ENCODE measurements around the gene ITPK1.

The ITPK1 gene

GRCh38 chr14:92960706-92961566 is 154.8 kb downstream of the ITPK1 start:
- in situ Hi-C loops (cut with HindIII; ENCODE audit: low sequenced_read_pairs), result loop anchor here (5.0 kb wide), 2 partner anchors 81 to 151 kb away; no protein-coding TSS in a partner anchor

GRCh38 chr14:92959761-92960680 is 155.7 kb downstream of the ITPK1 start:
- in situ Hi-C loops (cut with HindIII; ENCODE audit: low sequenced_read_pairs), result loop anchor here (5.0 kb wide), 2 partner anchors 82 to 152 kb away; no protein-coding TSS in a partner anchor

DNA sequence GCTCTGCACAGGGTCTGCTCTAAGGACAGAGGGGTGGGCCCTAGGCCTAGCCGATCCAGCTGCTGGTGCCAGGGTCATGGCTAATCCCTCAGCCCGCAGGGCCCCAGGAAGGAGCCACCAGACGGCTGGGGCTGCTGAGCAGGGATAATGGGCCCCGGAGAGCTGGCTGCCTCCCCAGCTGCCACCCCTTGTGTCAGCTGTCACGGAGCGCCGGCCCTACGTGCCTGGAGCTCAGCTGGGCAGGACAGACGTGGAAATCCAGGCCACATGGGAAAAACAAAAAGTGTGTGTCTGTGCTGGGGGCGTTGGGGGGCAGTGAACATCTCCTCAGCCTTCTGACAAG is 156.6 kb downstream of the ITPK1 start:
- in situ Hi-C loops (cut with HindIII; ENCODE audit: low sequenced_read_pairs), result no loop called here

DNA sequence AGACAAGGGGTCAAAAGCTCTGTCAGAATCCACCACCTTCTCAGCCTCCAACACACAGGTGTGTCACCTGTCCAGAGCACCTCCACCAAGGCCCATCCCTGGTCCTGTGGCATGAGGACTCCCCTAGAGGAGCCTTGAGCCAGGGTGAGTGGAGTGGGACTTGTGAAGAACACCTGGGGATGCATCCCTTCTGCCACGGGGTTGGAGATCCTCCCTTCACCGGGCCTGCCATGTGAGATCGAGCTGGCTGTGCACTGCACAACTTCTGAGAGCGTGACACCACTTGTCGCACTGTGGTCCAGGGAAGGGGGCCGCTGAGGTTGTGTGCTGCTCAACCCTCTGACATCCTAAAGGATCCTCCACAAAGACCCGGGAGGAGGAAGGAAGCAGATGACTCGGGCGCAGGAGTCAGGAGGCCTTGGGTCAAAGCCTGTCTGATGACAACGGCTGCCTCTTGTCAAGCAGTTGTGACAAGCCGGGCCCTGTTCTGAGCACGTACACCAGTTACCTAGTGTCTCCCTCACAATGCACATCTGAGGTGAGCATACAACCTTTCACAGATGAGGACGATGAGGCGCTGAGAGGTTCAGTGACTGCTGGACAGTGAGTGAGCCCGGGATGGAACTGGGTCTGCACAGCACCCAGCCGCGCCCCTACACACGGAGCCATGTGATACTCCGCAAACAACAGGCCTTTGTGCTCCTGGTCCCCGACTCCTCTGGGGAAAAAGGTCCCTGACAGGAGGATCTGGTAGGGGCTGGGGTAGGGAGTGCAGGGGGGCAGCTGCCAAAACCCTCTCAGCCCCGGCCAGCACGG is 157.1 kb downstream of the ITPK1 start:
- in situ Hi-C loops (cut with HindIII; ENCODE audit: low sequenced_read_pairs), result no loop called here

DNA sequence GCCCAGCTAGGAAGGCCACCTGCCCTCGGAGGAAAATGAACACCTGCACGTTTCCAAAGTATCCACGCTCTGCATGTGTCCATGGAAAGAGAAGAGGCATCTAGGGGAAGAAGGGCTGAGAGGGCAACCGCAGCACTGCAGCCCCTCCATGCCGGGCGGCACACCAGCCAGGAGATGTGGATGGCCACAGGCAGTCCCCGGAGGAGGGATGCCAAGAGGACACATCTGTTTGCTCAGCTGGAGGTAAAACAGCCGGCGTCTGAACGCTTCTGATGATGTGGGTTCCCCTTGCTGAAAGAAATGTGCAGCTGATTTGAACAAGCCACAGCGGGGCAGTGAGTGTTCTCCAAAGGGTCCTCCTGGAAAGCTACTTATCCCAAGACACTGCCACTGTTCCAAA is 158.8 kb downstream of the ITPK1 start:
- in situ Hi-C loops (cut with HindIII; ENCODE audit: low sequenced_read_pairs), result no loop called here

- in situ Hi-C loops (cut with HindIII; ENCODE audit: low sequenced_read_pairs), result no loop called here
Measured at GRCh38 chr14:92955381-92955780, 160.3 kb downstream of the ITPK1 start.

DNA sequence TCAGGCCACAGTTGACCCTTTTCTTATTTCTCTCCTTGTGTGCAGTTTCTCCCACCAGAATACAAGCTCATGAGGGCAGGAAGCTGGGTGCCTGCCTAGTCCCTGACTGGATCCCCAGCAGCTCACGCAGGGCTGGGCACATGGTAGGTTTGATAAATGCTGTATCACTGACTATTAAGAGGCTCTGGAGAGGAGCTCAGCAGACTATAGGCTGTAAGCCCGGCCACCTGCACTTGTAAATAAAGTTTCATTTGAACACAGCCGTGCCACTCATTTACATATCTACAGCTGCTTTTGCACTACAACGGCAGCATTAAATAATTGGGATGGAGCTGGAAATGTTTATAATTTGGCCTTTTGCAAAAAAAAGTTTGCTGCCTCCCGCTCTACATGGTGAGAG is 160.8 kb downstream of the ITPK1 start:
- in situ Hi-C loops (cut with HindIII; ENCODE audit: low sequenced_read_pairs), result no loop called here

DNA sequence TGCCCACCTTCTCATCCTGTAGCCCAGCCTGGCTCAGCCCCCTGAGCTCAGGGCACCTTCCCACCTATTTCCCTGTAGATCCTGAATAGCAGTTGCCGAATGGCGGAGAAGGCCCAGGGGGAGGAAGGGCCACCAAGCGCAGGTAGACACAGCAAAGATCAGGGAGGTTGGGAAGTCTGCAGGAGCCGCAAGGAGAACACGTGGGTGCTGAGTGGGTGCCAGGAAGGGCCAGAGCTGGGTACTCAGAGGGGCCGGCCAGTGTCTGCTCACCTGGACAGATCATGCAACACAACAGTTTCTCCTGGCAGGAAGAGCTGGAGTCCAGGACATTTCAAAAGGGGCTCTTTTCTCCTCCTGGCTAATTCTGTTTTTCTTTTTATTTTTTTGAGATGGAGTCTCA is 162.2 kb downstream of the ITPK1 start:
- in situ Hi-C loops (cut with HindIII; ENCODE audit: low sequenced_read_pairs), result no loop called here

GRCh38 chr14:92952481-92953298 is 163.0 kb downstream of the ITPK1 start:
- in situ Hi-C loops (cut with HindIII; ENCODE audit: low sequenced_read_pairs), result no loop called here

- in situ Hi-C loops (cut with HindIII; ENCODE audit: low sequenced_read_pairs), result no loop called here
Measured at GRCh38 chr14:92951912-92952471, 163.7 kb downstream of the ITPK1 start.

- in situ Hi-C loops (cut with HindIII; ENCODE audit: low sequenced_read_pairs), result no loop called here
Measured at GRCh38 chr14:92951261-92951660, 164.5 kb downstream of the ITPK1 start.

DNA sequence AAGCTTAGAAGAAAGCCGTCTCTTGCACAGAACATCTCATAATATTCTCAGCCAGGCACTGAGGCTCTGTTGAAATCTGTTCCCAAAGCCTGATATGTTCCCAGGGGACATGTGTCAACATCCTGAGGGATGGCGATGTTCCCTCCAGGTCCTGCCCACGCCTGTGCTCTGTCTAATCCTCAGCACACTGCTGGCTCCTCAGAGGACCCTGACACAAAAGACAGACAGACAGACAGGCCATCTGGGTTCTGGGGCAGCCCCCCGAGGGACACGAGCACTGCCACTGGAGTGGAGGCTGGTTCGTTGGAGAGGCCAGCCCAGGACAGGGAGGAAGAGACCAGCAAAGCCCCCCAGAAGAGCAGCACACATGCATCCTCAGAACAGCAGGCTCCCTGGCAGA is 165.0 kb downstream of the ITPK1 start:
- in situ Hi-C loops (cut with HindIII; ENCODE audit: low sequenced_read_pairs), result no loop called here

- in situ Hi-C loops (cut with HindIII; ENCODE audit: low sequenced_read_pairs), result no loop called here
Measured at GRCh38 chr14:92950193-92950540, 165.6 kb downstream of the ITPK1 start.

DNA sequence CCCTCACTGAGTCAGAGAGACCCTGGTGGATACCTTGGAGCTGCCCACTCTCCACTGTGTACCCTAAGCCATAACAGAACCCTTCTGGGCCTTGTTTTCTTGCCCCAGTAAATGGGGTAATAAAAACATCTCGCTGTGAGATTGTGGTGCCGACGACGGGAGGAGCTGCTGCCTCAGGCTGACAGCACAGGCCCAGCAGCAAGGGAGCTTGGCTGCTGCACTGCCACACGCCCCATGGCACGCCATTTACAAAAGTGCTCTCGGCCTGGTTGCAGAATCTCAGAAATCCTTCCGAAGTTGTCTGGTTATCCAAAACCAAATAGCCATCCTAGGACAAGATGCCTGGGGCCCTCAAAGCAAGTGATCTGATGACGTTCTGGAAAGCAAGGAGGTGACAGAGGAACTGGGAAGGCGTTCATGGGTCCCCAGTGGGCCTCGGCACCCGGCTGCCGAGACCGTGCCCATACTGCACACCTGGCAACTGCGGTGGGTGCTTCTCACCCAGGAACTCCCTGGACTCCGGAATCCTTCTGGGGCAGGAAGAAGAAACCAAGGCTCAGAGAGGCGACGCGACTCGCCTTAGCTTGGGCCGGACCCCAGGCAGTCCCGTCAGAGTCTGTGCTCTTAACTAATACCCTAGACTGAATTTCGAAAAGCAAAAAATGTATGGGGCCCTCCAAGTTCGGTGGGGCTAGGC is 166.1 kb downstream of the ITPK1 start:
- in situ Hi-C loops (cut with HindIII; ENCODE audit: low sequenced_read_pairs), result no loop called here

- in situ Hi-C loops (cut with HindIII; ENCODE audit: low sequenced_read_pairs), result no loop called here
Measured at GRCh38 chr14:92948647-92949046, 167.1 kb downstream of the ITPK1 start.

GRCh38 chr14:92946847-92947545 is 168.7 kb downstream of the ITPK1 start:
- in situ Hi-C loops (cut with HindIII; ENCODE audit: low sequenced_read_pairs), result no loop called here

DNA sequence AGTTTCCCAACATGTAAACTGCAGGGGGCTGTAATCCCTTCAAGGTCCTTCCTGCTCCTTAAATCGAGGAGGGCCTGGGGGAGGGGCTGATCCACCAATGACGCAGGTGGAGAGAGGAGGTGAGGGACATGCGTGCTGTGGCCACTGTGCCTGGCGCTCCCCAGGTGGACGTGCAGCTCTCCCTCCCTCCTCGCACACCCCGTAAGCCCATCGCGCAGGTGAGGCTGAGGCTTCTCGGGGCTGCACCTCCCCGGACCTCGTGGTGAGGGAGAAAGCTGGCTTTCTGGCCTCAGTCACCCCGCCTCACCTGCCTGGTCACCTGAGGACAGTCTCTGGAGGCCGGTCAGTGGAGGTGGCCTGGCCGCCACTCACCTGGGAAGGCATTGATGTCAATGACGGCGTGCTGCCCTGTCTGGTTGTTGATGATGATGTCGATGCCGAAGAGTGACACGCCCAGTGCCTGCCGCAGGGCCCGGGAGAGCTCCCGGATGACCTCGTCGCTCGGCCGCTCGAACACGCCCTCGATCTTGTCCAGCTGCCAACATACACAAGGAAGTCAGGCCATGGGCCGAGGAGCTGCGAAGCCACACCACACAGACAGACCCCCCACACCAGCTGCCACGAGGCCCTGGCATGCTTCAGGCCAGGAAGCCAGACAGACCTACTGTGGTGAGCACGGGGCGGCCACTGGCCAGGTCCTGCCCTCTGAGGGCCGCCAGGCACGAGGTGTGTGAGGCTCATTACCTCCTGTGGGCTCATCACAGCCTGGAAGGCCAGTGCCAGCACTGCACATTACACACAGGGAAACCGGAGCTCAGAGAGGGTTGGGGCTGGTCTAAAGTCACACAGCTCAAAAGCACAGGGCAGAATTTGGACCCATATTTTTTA is 169.5 kb downstream of the ITPK1 start:
- in situ Hi-C loops (cut with HindIII; ENCODE audit: low sequenced_read_pairs), result no loop called here

DNA sequence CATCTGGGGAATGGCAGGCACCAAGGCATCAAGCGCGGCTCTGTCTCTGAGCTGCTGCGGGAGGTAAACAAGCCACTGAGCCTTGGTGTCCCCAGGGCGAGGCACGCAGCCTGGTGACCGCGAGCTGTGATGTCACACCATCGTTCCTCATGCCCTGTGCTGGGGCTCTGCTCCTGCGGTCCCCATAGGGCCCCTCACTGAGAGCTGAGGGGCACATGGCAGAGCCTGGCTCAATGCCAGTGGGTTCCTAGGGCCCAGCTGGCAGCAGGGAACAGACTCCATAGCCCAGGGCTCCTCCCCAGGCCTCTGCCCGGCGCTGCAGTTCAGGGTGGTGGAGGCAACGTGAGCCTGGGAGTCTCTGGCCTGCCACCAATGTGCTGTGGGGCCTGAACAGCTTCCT is 170.2 kb downstream of the ITPK1 start:
- in situ Hi-C loops (cut with HindIII; ENCODE audit: low sequenced_read_pairs), result no loop called here
